Measurements from ENCODE around the gene ATP6V0A1.
A peak's percentile ranks its signal among the peaks of the same experiment; 100 is the strongest.
"Not testable (repeated sequence)": the region's sequence is repeated elsewhere in the genome, so short reads cannot be mapped to it uniquely, and the experiment has no call there.

The ATP6V0A1 gene

GRCh38 chr17:42521036-42521435 is 62.4 kb downstream of the ATP6V0A1 start:
- DNase-seq = no peak

- no peak for DNase-seq
Observed at GRCh38 chr17:42521666-42522262, 63.1 kb downstream of the ATP6V0A1 start.

GRCh38 chr17:42522263-42522790 is 63.6 kb downstream of the ATP6V0A1 start:
- no peak for DNase-seq

DNA sequence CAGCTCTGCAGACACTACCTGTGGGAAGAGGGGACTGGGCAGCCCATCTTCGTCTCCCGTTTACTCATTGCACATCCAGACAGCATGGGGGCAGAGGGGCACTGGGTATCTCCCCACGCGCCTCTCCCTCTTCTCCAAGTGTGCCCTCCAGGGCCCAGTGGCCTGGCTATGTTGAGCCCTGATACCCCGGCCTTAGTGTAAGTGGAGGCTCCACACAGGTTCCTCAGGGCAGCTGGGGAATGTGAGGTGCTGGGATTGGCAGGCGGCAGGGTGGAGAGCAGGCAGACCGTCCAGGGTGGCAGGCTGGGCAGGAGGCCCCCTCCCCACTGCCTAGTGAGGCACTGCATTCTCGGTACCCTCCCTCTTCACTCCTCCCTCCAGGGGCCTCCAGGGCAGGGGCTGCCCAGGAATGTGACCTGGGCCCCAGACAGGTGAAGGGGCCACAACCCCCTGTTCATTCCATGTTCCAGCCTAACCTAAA is 64.2 kb downstream of the ATP6V0A1 start:
- DNase-seq = no peak

GRCh38 chr17:42525221-42525620 is 66.5 kb downstream of the ATP6V0A1 start:
- DNase-seq = no peak

DNA sequence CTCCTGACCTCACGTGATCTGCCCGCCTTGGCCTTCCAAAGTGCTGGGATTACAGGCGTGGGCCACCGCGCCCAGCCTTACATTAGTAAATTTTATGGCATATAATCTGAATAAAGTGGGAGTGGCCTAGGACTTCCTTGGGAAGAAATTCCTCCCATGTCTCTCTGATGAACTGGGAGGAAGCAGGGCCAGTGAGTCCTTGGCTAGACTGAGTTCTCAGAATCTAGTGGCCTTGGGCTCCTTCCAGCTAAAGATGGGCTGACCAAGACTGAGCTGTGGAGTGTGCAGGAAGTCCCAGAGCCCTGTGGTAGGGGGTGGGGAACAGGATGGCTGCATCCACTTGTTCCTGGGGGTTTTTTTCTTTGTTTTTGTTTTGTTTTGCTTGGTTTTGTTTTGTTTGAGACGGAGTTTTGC is 67.4 kb downstream of the ATP6V0A1 start:
- DNase-seq = no peak

- DNase-seq = no peak
Observed at GRCh38 chr17:42527932-42528331, 69.3 kb downstream of the ATP6V0A1 start.

DNA sequence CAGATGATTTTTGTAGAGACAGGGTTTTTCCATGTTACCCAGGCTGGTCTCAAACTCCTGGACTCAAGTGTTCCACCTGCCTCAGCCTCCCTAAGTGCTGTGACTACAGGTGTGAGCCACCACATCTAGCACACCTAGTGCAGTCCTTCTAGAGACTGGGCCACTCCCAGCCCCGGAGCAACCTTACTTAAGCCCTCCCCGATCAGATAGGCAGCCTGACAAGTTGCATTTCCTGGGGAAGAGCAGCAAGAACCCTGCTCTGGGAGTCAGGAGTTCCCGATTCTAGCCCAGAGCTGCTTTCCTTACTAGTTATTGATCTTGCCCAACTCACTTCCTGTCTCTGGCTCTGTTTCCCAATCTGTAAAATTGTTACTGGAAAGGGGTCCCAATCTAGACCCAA is 70.4 kb downstream of the ATP6V0A1 start:
- no peak for DNase-seq

GRCh38 chr17:42530952-42531454 is 72.3 kb downstream of the ATP6V0A1 start:
- DNase-seq = no peak

DNA sequence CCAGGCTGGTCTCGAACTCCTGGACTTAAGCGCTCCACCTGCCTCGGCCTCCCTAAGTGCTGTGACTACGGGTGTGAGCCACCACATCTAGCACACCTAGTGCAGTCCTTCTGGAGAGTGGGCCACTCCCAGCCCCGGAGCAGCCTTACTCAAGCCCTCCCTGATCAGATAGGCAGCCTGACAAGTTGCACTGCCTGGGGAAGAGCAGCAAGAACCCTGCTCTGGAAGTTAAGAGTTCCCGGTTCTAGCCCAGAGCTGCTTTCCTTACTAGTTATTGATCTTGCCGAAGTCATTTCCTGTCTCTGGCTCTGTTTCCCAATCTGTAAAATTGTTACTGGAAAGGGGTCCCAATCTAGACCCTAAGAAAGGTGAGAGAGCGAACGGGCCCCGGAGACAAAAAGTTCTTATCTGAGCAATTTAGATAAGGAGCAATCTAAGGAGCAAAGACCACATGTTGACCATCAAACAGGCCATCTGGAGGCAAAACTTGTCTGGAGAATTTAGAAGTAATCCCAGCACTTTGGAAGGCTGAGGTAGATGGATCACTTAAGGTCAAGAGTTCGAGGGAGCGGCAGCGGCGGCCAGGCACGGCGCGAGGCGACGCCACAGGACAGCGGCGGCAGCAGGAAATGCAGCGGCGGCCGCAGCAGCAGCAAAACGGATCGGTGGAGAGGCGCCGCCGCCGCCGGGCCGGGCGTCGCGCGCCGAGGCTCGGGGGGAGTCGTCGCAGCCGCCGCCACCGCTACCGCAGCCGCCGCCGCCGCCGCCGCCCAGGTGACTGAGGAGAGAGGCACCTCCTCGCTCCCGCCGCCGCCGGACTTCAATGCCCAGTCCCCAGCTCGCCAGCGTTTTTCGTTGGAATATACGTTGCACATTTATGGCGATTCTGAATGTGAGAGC is 73.0 kb downstream of the ATP6V0A1 start:
- DNase-seq = peak; percentile 47

DNA sequence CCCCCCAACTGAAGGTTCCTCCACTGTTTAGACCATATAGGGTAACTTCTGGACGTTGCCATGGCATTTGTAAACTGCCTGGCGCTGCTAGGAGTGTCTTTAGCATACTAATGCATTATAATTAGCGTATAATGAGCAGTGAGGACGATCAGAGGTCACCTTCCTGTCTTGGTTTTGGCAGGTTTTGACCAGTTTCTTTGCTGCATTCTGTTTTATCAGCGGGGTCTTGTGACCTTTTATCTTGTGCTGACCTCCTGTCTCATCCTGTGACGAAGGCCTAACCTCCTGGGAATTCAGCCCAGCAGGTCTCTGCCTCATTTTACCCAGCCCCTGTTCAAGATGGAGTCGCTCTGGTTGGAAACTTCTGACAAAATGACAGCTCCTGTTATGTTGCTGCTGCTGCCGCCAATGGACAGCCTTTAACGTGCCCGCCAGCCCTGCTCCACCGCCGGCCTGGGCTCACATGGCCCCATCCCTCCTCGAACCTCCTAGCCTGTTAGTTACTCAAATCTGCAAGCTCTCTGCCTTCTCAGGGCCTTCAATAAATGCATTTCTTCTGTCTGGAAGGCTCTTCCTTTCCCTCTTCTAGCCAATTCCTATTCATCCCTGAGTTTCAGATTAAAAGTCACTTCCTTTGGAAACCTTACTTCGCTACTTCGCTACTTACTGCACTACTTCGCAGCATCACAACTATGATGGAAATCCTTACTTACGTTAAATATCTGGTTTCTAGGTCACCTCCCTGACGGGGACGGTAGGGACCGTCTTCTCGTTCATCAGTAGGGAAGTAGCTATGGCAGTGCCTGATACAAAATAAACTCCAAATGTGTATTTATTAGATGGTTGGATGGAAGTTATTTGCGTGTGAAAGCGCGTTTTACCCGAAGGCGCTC is 76.7 kb downstream of the ATP6V0A1 start:
- DNase-seq = no peak

DNA sequence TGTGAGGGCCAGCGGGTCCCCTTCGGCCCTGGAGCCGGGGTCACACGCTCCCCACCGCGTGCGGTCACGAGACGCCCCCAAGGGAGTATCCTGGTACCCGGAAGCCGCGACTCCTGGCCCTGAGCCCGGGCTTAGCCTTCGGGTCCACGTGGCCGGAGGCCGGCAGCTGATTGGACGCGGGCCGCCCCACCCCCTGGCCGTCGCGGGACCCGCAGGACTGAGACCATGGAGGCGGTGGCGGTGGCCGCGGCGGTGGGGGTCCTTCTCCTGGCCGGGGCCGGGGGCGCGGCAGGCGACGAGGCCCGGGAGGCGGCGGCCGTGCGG is 77.3 kb downstream of the ATP6V0A1 start, which contains the start of gene NAGLU:
Gene NAGLU (plus strand): TSS at position 194 of the 324 bp plus-strand sequence. CDS start 32 bp downstream, at position 226.
- DNase-seq = peak; percentile 70

DNA sequence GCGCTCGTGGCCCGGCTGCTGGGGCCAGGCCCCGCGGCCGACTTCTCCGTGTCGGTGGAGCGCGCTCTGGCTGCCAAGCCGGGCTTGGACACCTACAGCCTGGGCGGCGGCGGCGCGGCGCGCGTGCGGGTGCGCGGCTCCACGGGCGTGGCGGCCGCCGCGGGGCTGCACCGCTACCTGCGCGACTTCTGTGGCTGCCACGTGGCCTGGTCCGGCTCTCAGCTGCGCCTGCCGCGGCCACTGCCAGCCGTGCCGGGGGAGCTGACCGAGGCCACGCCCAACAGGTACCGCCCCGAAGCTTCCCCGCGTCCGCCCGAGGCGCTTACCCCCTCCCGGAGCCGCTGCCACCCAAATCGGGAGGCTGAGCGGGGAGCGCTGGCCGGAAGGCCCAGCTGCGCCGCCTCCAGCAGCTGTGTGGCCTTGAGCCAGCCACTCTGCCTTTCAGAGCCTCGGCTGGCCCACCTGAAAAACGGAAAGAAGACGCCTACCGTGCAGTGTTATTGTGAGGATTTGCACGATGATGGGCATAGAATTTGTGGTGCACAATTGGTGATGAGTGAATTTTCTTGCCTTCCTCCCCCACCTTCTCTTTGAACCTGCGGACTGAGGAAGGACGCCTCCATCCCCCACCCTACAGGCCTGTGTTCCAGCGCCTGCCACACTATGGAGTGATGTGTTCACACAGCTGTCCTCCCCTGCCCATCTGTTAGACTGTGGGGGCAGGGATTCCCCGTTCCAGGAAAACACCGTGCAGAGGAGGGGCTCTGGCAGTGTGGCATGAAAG is 77.9 kb downstream of the ATP6V0A1 start:
- peak; percentile 59 for DNase-seq

- no peak for DNase-seq
Observed at GRCh38 chr17:42537156-42537805, 78.6 kb downstream of the ATP6V0A1 start.

DNA sequence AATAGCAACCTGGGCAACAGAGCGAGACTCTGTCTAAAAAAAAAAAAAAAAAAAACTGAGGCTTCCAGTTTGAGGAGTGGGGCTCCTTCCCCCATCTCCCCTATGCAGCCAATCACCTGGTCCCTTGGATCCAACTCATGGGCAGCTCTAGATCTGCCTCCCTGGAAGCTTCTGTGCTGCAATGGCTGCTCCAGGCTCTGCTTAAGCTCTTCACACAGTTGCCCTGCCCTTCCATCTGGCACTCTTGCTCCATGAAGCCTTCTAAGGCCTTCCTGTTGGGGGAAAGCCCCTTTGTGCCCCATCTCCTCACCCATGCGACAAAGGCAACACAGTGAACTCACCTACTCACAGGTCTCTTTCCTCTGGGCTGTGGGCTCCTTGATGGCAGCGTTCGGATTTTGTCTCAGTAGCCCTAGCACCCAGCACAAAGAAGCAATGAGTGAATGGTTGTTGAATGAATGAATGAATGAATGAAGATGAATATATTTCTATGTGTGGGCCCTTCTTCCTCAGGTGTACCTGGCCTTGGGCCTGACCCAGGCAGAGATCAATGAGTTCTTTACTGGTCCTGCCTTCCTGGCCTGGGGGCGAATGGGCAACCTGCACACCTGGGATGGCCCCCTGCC is 79.3 kb downstream of the ATP6V0A1 start:
- no peak for DNase-seq

GRCh38 chr17:42538482-42538881 is 79.8 kb downstream of the ATP6V0A1 start:
- no peak for DNase-seq

DNA sequence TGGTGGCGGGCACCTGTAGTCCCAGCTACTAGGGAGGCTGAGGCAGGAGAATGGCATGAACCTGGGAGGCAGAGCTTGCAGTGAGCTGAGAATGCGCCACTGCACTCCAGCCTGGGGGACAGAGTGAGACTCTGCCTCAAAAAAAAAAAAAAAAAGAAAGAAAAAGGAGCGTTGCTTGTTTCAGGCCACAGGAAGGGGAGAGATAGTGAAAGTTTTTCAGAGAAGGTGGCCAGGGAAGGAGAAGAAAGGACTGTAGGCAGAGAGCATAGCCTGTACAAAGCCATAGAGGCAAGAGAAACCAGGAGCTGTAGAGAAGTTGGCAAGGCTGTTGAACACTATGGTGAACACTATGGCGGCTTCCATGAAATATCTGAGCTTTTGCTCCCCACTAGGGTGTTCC is 81.9 kb downstream of the ATP6V0A1 start:
- not testable (repeated sequence) for DNase-seq

DNA sequence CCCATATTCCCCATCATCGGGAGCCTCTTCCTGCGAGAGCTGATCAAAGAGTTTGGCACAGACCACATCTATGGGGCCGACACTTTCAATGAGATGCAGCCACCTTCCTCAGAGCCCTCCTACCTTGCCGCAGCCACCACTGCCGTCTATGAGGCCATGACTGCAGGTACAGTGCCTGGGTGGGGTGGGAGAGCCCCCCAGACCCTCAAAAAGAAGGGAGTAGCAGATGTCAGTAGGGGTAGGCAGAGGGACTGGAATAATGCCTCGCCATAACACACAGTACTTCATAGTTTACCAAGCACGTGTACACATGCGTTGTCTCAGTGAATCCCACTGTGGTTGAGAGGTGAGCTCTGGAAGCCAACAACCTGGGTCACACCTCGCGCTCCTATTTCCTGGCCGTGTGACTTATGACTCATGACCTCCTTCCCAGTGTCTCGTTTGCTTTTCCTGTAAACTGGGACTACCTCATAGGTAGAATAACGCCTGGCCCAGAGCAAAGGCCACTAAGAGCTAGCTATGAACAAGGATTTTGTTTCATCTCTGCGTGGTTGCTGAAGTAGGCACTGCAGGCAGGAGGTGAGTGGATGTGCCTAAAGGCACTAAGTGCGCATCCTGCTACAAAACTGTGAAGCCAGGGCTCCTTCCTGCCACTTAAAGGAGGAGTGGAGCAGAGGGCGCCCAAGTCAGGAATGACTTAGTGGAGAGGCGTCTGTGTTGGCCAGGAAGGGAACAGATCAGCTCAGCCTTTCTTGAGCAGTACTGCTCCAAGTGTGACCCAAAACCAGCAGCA is 82.6 kb downstream of the ATP6V0A1 start:
- no peak for DNase-seq

- DNase-seq = no peak
Observed at GRCh38 chr17:42543190-42544079, 84.8 kb downstream of the ATP6V0A1 start.
